D721Med (cell line): Measurements from ENCODE around the gene CDK5R1.

ENCODE experiments used
- DNase-seq: peaks from one replicate; pipeline ENCODE4 v3.0.0; 2011; ENCODE audit warnings: low spot score; ENCODE audit not compliant: insufficient read length
- FAIRE-seq: peaks from 2 replicates; lab custom pipeline; 2011; peaks lifted over from hg19 to GRCh38; lab: Jason Lieb, UNC
- TF ChIP-seq, protein P1 (sequence below): IDR thresholded peaks from 2 replicates; pipeline ENCODE4 v1.5.1; 2012; ENCODE audit warnings: mild to moderate bottlenecking, control low read depth; ENCODE audit not compliant: insufficient read depth; ENCODE audit errors: missing control alignments

CDK5R1 gene

DNA sequence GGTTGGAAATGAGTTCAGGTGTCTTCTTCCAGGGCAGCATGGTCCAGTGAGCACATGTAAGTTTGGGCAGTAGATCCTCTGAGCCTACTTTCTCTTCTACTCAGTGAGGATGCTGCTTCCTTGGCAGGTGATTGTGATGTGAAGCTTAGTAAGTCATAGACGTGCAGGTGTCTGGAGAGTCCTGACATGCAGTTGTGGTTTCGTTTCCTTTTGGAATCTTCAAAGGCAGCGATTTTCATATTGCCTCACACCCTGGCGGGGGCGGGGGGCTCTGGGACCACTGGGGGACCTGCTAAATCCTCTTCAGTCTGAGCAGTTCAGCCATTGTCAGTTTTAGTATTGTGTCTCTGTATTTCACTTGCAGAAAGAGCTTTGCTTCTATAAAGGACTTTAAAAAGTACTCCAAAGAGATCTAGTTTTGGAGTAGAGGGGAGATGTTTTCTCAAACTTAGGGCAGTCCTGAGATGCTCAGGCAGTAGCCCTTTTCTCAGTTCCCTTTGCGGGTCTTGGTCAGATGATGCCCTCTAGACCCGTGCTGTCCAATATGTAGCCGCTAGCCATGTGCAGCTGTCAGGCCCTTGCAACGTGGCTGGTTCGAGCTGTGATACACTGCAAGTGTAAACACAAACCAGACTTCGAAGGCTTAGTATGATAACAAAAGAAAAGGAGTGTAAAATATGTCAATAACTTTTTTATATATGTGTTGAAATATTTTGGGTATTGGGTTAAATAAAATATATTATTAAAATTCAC, 4.0 kb upstream of the CDK5R1 start:
- DNase-seq (no peak), FAIRE-seq (no peak)
- TF ChIP-seq, protein P1, sequence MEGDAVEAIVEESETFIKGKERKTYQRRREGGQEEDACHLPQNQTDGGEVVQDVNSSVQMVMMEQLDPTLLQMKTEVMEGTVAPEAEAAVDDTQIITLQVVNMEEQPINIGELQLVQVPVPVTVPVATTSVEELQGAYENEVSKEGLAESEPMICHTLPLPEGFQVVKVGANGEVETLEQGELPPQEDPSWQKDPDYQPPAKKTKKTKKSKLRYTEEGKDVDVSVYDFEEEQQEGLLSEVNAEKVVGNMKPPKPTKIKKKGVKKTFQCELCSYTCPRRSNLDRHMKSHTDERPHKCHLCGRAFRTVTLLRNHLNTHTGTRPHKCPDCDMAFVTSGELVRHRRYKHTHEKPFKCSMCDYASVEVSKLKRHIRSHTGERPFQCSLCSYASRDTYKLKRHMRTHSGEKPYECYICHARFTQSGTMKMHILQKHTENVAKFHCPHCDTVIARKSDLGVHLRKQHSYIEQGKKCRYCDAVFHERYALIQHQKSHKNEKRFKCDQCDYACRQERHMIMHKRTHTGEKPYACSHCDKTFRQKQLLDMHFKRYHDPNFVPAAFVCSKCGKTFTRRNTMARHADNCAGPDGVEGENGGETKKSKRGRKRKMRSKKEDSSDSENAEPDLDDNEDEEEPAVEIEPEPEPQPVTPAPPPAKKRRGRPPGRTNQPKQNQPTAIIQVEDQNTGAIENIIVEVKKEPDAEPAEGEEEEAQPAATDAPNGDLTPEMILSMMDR, result no peak

DNA sequence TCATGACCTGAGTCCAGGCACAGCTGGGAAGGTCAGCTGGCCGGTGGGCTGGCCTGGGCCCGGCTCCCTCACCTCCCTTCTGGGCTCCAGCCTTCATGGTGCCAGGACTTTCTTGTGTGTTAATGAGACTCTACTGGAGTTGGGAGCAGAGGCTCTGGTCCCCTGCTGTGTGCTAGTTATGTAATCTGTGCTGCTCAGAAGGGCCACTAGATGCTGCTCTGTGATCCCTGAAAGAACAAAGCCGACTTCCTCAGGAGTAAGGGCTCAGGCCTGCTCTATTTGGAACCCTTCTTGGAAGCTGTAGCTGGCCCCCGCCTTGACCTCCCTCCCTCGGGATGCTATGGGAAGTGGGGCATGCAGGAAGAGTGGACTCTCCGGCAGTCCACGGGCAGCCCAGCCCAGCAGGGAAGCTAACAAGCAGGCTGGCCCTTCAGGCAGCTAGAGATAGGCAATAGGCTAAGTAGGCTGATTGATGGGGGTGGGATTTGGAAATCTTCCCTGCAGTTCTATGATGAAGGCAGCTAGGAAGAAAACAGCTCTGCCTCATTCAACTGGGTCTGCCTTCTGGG, 3.3 kb upstream of the CDK5R1 start:
- FAIRE-seq (no peak), DNase-seq (peak; percentile 72)
- TF ChIP-seq, protein P1, result peak; percentile 98

DNA sequence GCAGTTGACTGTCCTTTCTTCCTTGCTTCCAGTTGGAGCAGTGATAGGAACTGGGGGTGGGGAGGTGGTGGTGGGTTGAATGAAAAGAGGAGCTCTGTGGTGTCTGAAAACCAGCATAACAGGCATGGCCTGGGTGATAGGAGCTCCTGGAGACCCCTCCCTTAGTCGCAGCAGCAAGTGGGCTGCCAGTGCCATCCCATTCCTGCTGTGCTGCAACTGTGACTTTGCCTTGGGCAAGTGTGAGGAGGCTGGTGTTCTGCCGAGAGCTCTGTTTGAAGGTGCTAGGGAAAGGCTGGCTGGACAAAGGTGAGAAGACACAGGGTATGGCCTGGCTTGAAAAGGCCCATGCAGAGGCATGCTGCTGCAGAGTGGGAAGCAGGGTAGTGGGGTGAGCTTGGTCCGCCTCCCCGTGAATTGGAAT, 2.7 kb upstream of the CDK5R1 start:
- DNase-seq, result no peak
- TF ChIP-seq, protein P1, result no peak
- FAIRE-seq, result no peak

DNA sequence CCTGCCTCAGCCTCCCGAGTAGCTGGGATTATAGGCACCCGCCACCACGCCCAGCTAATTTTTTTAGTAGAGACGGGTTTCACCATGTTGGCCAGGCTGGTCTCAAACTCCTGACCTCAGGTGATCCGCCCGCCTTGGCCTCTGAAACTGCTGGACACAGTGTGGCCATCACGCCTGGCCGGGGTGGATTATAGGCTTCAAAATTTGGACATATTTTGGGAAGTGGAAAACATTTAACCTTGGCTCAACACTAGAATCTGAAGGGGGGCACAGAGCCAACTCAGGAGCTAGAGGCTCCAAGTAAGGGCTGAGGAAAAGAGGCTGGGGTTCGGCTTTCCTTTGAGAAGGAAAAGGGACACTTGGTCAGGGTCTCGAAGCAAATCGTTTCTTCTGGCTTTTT, 2.2 kb upstream of the CDK5R1 start:
- FAIRE-seq (no peak), DNase-seq (no peak)
- TF ChIP-seq, protein P1, result no peak

DNA sequence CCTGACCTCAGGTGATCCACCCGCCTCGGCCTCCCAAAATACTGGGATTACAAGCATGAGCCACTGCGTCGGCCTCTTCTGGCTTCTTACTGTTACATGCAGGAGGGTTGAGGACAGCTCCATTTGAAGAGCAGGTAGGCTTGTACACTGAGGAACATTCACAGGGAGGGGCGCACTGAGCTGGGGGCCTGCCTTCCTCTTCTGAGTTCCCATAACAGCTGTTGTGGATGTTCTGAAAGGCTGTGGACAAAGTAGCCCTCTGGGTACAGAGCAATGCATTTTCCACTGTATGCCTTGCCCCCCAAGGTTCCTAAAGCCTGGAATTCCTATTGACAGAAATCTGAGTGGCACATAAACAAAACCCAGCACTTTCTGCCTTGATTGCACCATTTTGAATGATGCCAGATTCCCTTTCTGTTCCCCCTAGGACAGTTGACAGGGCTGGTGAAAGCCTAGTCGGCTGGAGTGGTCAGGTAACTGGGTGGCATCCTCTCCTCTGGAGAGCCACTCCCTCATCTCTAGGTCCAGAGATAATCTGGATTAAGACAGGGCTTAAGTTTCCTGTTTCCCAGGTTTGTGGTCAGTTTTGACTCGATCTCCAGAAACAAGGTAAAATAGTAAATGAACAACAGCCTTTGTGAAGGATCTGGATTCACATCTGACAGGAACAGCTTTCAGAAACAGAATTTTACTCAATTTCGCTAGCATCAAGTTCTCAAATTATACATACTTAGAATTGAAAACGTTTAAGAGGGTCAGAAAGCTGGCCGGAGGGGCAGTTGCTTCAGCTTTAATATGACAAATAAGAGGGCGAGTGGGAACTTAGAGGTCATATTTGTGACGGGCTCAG, 1.3 kb upstream of the CDK5R1 start:
- TF ChIP-seq, protein P1, result no peak
- FAIRE-seq (peak; percentile 21), DNase-seq (no peak)

DNA sequence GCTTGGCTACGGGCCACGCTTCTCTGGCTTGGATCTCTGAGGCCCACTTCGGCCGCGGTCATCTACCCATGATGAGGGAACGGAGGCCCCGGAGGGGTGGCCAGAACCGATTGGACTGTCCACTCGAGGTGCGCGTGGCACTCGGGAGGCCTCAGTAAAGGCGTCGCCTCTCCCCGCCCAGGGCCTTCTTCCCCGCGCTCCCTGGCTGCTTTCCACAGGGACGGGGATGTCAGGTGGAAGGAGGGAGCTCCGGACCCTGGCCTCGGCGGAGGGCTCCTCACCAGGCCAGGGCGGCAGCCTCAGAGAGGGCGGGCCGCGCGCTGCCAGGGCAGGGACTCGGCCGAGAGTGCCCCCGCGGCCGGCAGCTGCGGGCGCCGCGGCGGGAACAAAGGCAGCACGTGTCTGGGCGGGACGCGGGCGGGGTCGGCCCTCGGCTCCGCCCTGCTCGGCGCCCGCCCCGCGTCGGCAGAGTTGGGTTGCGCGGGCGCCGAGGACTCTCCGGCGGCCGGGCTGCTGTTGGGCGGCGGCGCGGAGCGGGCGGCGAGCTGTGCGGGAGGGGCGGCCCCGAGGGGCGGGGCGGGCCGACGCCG, 587 bp upstream of the CDK5R1 start:
- FAIRE-seq (no peak), DNase-seq (peak; percentile 65)
- TF ChIP-seq, protein P1, result no peak
